ENCODE measurements around the gene CD6.

GRCh38 chr11:60951606-60951903 lies 19.9 kb upstream of the CD6 start:
- TF ChIP-seq, protein P1, sequence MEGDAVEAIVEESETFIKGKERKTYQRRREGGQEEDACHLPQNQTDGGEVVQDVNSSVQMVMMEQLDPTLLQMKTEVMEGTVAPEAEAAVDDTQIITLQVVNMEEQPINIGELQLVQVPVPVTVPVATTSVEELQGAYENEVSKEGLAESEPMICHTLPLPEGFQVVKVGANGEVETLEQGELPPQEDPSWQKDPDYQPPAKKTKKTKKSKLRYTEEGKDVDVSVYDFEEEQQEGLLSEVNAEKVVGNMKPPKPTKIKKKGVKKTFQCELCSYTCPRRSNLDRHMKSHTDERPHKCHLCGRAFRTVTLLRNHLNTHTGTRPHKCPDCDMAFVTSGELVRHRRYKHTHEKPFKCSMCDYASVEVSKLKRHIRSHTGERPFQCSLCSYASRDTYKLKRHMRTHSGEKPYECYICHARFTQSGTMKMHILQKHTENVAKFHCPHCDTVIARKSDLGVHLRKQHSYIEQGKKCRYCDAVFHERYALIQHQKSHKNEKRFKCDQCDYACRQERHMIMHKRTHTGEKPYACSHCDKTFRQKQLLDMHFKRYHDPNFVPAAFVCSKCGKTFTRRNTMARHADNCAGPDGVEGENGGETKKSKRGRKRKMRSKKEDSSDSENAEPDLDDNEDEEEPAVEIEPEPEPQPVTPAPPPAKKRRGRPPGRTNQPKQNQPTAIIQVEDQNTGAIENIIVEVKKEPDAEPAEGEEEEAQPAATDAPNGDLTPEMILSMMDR (IDR thresholded peaks at IDR 0.05; ENCODE audit: extremely low read depth in 1 of 2, insufficient read depth in 1 of 2, low read depth in 1 of 2, low read length in 2 of 2): no peak
- TF ChIP-seq GATA2 (IDR thresholded peaks at IDR 0.05; ENCODE audit: insufficient read depth, insufficient read length, low read depth, low read length): no peak
- no peak for TF ChIP-seq POLR2A (IDR thresholded peaks at IDR 0.05; ENCODE audit: low read depth, low read length)
